ENCODE results near the gene RRAS2.

RRAS2 gene

DNA sequence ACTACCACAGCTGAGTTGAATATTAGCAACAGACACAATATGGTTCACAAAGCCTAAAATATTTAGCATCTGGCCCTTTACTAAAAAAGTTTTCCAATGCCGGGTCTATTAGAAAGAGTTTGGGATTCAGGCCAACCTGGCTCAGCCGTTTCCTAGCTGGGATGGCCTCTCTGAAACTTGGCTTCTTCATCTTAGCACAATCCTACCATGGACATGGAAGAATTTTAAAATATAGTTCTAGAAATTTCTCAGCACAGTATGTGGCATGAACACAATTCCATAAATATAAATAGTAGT lies 103.8 kb downstream of the RRAS2 start:
- Histone ChIP-seq H3F3A (ENCODE audit: insufficient read depth, low read length) (no peaks in the 10 kb centered on the region), H3K27me3 (replicated peaks; ENCODE audit: insufficient read depth, low read length) (no peaks in the 10 kb centered on the region), H2AFZ (ENCODE audit: low read length) (no peak overlapping the region), H3K4me2 (ENCODE audit: low read depth, low read length) (no peak overlapping the region), H3K27ac (ENCODE audit: low read length) (no peak overlapping the region), H3K9ac (ENCODE audit: low read length) (no peak overlapping the region), H4K20me1 (ENCODE audit: insufficient read depth, low read length) (no peaks in the 10 kb centered on the region), H3K36me3 (replicated peaks; ENCODE audit: insufficient read depth, low read length) (no peaks in the 10 kb centered on the region), H3K9me3 (replicated peaks; ENCODE audit: insufficient read depth, low read length) (no peaks in the 10 kb centered on the region), H3K4me3 (ENCODE audit: low read length) (no peak overlapping the region), H3K4me1 (ENCODE audit: low read length) (no peaks in the 10 kb centered on the region), H3K9me2 (replicated peaks; ENCODE audit: insufficient read depth, low read length) (no peaks in the 10 kb centered on the region), H3K79me2 (ENCODE audit: low read length) (no peaks in the 10 kb centered on the region)
- no peak for TF ChIP-seq EZH2 (optimal IDR thresholded peaks at IDR 0.05; ENCODE audit: low read depth, low read length)
- TF ChIP-seq, protein P1, sequence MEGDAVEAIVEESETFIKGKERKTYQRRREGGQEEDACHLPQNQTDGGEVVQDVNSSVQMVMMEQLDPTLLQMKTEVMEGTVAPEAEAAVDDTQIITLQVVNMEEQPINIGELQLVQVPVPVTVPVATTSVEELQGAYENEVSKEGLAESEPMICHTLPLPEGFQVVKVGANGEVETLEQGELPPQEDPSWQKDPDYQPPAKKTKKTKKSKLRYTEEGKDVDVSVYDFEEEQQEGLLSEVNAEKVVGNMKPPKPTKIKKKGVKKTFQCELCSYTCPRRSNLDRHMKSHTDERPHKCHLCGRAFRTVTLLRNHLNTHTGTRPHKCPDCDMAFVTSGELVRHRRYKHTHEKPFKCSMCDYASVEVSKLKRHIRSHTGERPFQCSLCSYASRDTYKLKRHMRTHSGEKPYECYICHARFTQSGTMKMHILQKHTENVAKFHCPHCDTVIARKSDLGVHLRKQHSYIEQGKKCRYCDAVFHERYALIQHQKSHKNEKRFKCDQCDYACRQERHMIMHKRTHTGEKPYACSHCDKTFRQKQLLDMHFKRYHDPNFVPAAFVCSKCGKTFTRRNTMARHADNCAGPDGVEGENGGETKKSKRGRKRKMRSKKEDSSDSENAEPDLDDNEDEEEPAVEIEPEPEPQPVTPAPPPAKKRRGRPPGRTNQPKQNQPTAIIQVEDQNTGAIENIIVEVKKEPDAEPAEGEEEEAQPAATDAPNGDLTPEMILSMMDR (IDR thresholded peaks at IDR 0.05; ENCODE audit: low read length), result no peak
- no peak for TF ChIP-seq EZH2phosphoT487 (IDR thresholded peaks at IDR 0.05; ENCODE audit: low read length)
- DNase-seq, result no peak

DNA sequence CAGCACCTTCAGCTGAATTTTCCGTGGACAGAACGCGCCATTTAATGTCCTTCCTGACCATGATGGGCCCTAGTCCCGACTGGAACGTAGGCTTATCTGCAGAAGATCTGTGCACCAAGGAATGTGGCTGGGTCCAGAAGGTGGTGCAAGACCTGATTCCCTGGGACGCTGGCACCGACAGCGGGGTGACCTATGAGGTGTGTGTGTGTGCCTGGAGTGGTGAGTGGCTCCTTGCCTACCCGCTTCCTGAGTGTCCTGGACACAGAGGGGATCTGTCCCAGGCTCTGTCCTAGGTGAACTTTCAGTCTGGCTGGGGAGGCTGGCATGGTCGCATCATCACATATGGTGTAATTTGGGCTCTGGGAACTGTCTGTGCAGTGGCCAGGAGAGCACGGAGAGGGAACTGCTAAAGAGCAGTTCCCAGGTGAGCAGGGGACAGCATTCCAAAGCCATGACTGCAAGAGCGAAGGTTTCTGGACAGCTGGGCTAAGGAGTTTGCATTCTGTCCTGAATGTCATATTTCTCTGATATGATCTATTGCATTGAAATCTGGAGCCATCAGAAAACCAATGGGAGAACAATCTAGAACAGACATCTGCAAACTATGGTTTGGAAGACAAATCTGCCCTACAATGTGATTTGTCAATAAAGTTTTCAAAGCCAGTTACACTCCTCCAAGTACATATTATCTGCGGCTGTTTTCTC lies 104.3 kb downstream of the RRAS2 start:
- Histone ChIP-seq H2AFZ (ENCODE audit: low read length) (no peak overlapping the region), H3F3A (ENCODE audit: insufficient read depth, low read length) (no peaks in the 10 kb centered on the region), H3K79me2 (ENCODE audit: low read length) (no peaks in the 10 kb centered on the region), H3K4me1 (ENCODE audit: low read length) (no peaks in the 10 kb centered on the region), H3K4me3 (ENCODE audit: low read length) (no peak overlapping the region), H3K9me2 (replicated peaks; ENCODE audit: insufficient read depth, low read length) (no peaks in the 10 kb centered on the region), H3K27me3 (replicated peaks; ENCODE audit: insufficient read depth, low read length) (no peaks in the 10 kb centered on the region), H3K9me3 (replicated peaks; ENCODE audit: insufficient read depth, low read length) (no peaks in the 10 kb centered on the region), H3K4me2 (ENCODE audit: low read depth, low read length) (no peak overlapping the region), H4K20me1 (ENCODE audit: insufficient read depth, low read length) (no peaks in the 10 kb centered on the region), H3K9ac (ENCODE audit: low read length) (no peak overlapping the region), H3K27ac (ENCODE audit: low read length) (no peak overlapping the region), H3K36me3 (replicated peaks; ENCODE audit: insufficient read depth, low read length) (no peaks in the 10 kb centered on the region)
- TF ChIP-seq EZH2phosphoT487 (IDR thresholded peaks at IDR 0.05; ENCODE audit: low read length), result no peak
- TF ChIP-seq, protein P1 (IDR thresholded peaks at IDR 0.05; ENCODE audit: low read length), result no peak
- DNase-seq, result no peak

DNA sequence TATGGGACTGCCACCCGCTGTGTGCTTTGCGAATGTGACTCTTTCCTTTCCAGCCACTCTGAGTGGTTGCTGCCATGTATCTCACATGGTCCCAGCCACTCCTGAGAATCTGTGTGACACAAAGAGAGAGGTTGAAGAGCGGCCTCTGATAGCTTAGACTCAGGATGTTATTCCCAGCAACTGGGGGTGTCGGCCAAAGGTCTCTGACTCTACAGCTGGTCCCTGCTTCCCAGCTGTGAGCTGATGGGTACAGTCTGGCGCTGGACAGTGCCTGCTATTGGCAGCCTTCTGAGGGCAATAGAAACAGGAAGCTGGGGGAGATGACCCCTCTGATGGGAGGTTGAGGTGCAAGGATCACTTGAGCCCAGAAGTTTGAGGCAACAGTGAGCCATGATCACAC lies 105.1 kb downstream of the RRAS2 start:
- H3F3A ChIP-seq (ENCODE audit: insufficient read depth, low read length), result no peaks in the 10 kb centered on the region
- no peaks in the 10 kb centered on the region for H3K27me3 ChIP-seq (replicated peaks; ENCODE audit: insufficient read depth, low read length)
- H3K4me2 ChIP-seq (ENCODE audit: low read depth, low read length), result no peak overlapping the region
- H2AFZ ChIP-seq (ENCODE audit: low read length), result no peak overlapping the region
- no peaks in the 10 kb centered on the region for H3K79me2 ChIP-seq (ENCODE audit: low read length)
- no peak for TF ChIP-seq EZH2phosphoT487 (IDR thresholded peaks at IDR 0.05; ENCODE audit: low read length)
- TF ChIP-seq, protein P1 (IDR thresholded peaks at IDR 0.05; ENCODE audit: low read length), result no peak
- TF ChIP-seq EZH2 (optimal IDR thresholded peaks at IDR 0.05; ENCODE audit: low read depth, low read length), result no peak
- H3K9ac ChIP-seq (ENCODE audit: low read length), result no peak overlapping the region
- no peak overlapping the region for H3K4me3 ChIP-seq (ENCODE audit: low read length)
- H3K9me2 ChIP-seq (replicated peaks; ENCODE audit: insufficient read depth, low read length), result no peaks in the 10 kb centered on the region
- H3K27ac ChIP-seq (ENCODE audit: low read length), result no peak overlapping the region
- no peak for DNase-seq
- no peaks in the 10 kb centered on the region for H3K36me3 ChIP-seq (replicated peaks; ENCODE audit: insufficient read depth, low read length)
- no peaks in the 10 kb centered on the region for H3K9me3 ChIP-seq (replicated peaks; ENCODE audit: insufficient read depth, low read length)
- H4K20me1 ChIP-seq (ENCODE audit: insufficient read depth, low read length), result no peaks in the 10 kb centered on the region
- no peaks in the 10 kb centered on the region for H3K4me1 ChIP-seq (ENCODE audit: low read length)
